Measurements from ENCODE around the gene IRF2BP2. TPM values are rescaled to one million over a fixed set of nuclear protein-coding genes. Genes with fewer than 3 reads are reported as not detected.

The IRF2BP2 gene
- total and polyA plus RNA-seq, 2 of the 13 experiments (the other 11 are each of a cell fraction or from before 2014, with no cell fraction given): 140 to 147 TPM

GRCh38 chr1:234608911-234609690 is 877 bp downstream of the IRF2BP2 start (continued):
- TF ChIP-seq NR2F2 (IDR thresholded peaks at IDR 0.05; ENCODE audit: borderline replicate concordance, low read depth) (no peak), ZNF350 (CRISPR knock-in tag; IDR thresholded peaks at IDR 0.05; ENCODE audit: borderline replicate concordance, low read depth) (no peak), ZNF10 (CRISPR knock-in tag; IDR thresholded peaks at IDR 0.05; ENCODE audit: borderline replicate concordance, low read depth) (no peak), ARNT (IDR thresholded peaks at IDR 0.05) (no peak), FLYWCH1 (CRISPR knock-in tag; IDR thresholded peaks at IDR 0.05) (no peak), ZNF557 (CRISPR knock-in tag; IDR thresholded peaks at IDR 0.05) (no peak), ZSCAN29 (CRISPR knock-in tag; conservative IDR thresholded peaks at IDR 0.05) (no peak), ZNF772 (CRISPR knock-in tag; IDR thresholded peaks at IDR 0.05) (no peak; the same call in 1 of the 2 replicates), ZBTB44 (CRISPR knock-in tag; IDR thresholded peaks at IDR 0.05) (no peak)
- TF ChIP-seq, protein P1, sequence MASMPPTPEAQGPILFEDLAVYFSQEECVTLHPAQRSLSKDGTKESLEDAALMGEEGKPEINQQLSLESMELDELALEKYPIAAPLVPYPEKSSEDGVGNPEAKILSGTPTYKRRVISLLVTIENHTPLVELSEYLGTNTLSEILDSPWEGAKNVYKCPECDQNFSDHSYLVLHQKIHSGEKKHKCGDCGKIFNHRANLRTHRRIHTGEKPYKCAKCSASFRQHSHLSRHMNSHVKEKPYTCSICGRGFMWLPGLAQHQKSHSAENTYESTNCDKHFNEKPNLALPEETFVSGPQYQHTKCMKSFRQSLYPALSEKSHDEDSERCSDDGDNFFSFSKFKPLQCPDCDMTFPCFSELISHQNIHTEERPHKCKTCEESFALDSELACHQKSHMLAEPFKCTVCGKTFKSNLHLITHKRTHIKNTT (CRISPR knock-in tag; IDR thresholded peaks at IDR 0.05): no peak
- TF ChIP-seq, protein P2, sequence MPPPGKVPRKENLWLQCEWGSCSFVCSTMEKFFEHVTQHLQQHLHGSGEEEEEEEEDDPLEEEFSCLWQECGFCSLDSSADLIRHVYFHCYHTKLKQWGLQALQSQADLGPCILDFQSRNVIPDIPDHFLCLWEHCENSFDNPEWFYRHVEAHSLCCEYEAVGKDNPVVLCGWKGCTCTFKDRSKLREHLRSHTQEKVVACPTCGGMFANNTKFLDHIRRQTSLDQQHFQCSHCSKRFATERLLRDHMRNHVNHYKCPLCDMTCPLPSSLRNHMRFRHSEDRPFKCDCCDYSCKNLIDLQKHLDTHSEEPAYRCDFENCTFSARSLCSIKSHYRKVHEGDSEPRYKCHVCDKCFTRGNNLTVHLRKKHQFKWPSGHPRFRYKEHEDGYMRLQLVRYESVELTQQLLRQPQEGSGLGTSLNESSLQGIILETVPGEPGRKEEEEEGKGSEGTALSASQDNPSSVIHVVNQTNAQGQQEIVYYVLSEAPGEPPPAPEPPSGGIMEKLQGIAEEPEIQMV (CRISPR knock-in tag; IDR thresholded peaks at IDR 0.05; ENCODE audit: low read depth): no peak
- TF ChIP-seq, protein P3, sequence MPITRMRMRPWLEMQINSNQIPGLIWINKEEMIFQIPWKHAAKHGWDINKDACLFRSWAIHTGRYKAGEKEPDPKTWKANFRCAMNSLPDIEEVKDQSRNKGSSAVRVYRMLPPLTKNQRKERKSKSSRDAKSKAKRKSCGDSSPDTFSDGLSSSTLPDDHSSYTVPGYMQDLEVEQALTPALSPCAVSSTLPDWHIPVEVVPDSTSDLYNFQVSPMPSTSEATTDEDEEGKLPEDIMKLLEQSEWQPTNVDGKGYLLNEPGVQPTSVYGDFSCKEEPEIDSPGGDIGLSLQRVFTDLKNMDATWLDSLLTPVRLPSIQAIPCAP (CRISPR knock-in tag; IDR thresholded peaks at IDR 0.05; ENCODE audit: low read depth): no peak
- TF ChIP-seq, protein P4, sequence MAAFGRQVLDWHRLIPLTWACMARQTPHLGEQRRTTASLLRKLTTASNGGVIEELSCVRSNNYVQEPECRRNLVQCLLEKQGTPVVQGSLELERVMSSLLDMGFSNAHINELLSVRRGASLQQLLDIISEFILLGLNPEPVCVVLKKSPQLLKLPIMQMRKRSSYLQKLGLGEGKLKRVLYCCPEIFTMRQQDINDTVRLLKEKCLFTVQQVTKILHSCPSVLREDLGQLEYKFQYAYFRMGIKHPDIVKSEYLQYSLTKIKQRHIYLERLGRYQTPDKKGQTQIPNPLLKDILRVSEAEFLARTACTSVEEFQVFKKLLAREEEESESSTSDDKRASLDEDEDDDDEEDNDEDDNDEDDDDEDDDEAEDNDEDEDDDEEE (CRISPR knock-in tag; IDR thresholded peaks at IDR 0.05): no peak
- TF ChIP-seq, protein P5, sequence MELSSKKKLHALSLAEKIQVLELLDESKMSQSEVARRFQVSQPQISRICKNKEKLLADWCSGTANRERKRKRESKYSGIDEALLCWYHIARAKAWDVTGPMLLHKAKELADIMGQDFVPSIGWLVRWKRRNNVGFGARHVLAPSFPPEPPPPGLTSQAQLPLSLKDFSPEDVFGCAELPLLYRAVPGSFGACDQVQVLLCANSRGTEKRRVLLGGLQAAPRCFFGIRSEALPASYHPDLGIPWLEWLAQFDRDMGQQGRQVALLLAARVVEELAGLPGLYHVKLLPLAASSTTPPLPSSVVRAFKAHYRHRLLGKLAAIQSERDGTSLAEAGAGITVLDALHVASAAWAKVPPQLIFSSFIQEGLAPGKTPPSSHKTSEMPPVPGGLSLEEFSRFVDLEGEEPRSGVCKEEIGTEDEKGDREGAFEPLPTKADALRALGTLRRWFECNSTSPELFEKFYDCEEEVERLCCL (CRISPR knock-in tag; IDR thresholded peaks at IDR 0.05; ENCODE audit: borderline replicate concordance): no peak
- TF ChIP-seq, protein P6, sequence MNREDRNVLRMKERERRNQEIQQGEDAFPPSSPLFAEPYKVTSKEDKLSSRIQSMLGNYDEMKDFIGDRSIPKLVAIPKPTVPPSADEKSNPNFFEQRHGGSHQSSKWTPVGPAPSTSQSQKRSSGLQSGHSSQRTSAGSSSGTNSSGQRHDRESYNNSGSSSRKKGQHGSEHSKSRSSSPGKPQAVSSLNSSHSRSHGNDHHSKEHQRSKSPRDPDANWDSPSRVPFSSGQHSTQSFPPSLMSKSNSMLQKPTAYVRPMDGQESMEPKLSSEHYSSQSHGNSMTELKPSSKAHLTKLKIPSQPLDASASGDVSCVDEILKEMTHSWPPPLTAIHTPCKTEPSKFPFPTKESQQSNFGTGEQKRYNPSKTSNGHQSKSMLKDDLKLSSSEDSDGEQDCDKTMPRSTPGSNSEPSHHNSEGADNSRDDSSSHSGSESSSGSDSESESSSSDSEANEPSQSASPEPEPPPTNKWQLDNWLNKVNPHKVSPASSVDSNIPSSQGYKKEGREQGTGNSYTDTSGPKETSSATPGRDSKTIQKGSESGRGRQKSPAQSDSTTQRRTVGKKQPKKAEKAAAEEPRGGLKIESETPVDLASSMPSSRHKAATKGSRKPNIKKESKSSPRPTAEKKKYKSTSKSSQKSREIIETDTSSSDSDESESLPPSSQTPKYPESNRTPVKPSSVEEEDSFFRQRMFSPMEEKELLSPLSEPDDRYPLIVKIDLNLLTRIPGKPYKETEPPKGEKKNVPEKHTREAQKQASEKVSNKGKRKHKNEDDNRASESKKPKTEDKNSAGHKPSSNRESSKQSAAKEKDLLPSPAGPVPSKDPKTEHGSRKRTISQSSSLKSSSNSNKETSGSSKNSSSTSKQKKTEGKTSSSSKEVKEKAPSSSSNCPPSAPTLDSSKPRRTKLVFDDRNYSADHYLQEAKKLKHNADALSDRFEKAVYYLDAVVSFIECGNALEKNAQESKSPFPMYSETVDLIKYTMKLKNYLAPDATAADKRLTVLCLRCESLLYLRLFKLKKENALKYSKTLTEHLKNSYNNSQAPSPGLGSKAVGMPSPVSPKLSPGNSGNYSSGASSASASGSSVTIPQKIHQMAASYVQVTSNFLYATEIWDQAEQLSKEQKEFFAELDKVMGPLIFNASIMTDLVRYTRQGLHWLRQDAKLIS (CRISPR knock-in tag; IDR thresholded peaks at IDR 0.05): peak; percentile 99

All from HepG2 (cell line).